ENCODE results near the gene MAS1L.

Gene MAS1L

DNA sequence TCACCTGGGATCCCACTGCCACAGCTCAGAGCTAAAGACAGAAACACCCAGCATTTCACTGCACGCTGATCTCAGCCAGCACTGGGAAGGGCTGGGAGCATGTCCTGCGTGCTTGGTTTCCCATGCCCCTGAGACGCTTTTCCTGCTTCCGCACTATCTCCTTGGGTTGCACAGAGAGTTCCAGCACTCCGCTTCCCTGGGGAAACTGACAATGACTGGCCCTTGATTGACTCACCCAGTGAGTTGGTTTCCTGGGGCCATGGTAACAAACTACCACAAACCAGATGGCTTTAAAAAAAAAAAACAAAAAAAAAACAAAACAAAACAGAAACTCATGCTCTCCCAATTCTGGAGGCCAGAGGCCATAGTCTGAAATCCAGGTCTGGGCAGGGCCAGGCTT, 14.8 kb upstream of the MAS1L start:
- Histone ChIP-seq H3K36me3 (ENCODE audit: low read length) (no peaks in the 10 kb centered on the region), H3K9me3 (ENCODE audit: insufficient read depth, low read length) (no peaks in the 10 kb centered on the region), H3K27me3 (ENCODE audit: low read length) (no peaks in the 10 kb centered on the region), H3F3A (ENCODE audit: insufficient read depth) (no peaks in the 10 kb centered on the region), H2AFZ (ENCODE audit: low read depth, low read length, severe bottlenecking) (no peak overlapping the region), H4K20me1 (ENCODE audit: low read depth, low read length) (no peaks in the 10 kb centered on the region), H3K9me2 (replicated peaks; ENCODE audit: insufficient read depth, low read length) (no peaks in the 10 kb centered on the region), H3K4me3 (ENCODE audit: insufficient read depth, low read length, poor library complexity, severe bottlenecking) (no peak overlapping the region), H3K79me2 (ENCODE audit: insufficient read depth, low read length) (no peaks in the 10 kb centered on the region), H3K27ac (ENCODE audit: low read depth, low read length) (no peak overlapping the region), H3K4me2 (ENCODE audit: low read depth, low read length, poor library complexity, severe bottlenecking) (no peak overlapping the region), H3K9ac (ENCODE audit: low read length) (no peak overlapping the region)
- TF ChIP-seq, protein P1, sequence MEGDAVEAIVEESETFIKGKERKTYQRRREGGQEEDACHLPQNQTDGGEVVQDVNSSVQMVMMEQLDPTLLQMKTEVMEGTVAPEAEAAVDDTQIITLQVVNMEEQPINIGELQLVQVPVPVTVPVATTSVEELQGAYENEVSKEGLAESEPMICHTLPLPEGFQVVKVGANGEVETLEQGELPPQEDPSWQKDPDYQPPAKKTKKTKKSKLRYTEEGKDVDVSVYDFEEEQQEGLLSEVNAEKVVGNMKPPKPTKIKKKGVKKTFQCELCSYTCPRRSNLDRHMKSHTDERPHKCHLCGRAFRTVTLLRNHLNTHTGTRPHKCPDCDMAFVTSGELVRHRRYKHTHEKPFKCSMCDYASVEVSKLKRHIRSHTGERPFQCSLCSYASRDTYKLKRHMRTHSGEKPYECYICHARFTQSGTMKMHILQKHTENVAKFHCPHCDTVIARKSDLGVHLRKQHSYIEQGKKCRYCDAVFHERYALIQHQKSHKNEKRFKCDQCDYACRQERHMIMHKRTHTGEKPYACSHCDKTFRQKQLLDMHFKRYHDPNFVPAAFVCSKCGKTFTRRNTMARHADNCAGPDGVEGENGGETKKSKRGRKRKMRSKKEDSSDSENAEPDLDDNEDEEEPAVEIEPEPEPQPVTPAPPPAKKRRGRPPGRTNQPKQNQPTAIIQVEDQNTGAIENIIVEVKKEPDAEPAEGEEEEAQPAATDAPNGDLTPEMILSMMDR (IDR thresholded peaks at IDR 0.05; ENCODE audit: insufficient read depth, low read length, poor library complexity, severe bottlenecking): no peak
- TF ChIP-seq EZH2phosphoT487 (conservative IDR thresholded peaks at IDR 0.05; ENCODE audit: low read length): no peak

DNA sequence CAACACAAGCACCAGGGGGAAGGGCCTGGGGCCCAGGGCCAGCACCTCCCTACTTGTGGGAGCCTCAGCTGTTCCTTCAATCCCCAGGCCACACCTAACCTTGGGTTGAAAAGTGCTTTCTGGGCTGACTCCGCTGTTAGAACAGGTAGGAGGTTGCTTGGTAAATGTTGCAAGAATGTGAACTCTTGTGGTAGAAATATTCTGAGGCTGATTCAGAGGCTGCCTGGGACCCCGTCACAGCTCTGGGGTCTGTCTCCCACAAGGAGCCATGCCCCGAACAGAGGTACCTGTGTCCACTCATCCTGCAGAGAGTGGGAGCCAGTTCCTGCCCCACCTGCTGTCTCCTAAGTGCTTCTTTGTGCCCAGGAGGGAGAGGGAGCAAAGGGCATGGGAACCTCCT, 14.4 kb upstream of the MAS1L start:
- Histone ChIP-seq H3K4me2 (ENCODE audit: low read depth, low read length, poor library complexity, severe bottlenecking) (no peak overlapping the region), H3K9me3 (ENCODE audit: insufficient read depth, low read length) (no peaks in the 10 kb centered on the region), H3F3A (ENCODE audit: insufficient read depth) (no peaks in the 10 kb centered on the region), H2AFZ (ENCODE audit: low read depth, low read length, severe bottlenecking) (no peak overlapping the region), H3K9ac (ENCODE audit: low read length) (no peak overlapping the region), H3K4me3 (ENCODE audit: insufficient read depth, low read length, poor library complexity, severe bottlenecking) (no peak overlapping the region), H3K9me2 (replicated peaks; ENCODE audit: insufficient read depth, low read length) (no peaks in the 10 kb centered on the region), H3K27ac (ENCODE audit: low read depth, low read length) (no peak overlapping the region), H3K79me2 (ENCODE audit: insufficient read depth, low read length) (no peaks in the 10 kb centered on the region), H3K36me3 (ENCODE audit: low read length) (no peaks in the 10 kb centered on the region), H4K20me1 (ENCODE audit: low read depth, low read length) (no peaks in the 10 kb centered on the region), H3K27me3 (ENCODE audit: low read length) (no peaks in the 10 kb centered on the region)
- TF ChIP-seq EZH2phosphoT487 (conservative IDR thresholded peaks at IDR 0.05; ENCODE audit: low read length): no peak
- TF ChIP-seq, protein P1 (IDR thresholded peaks at IDR 0.05; ENCODE audit: insufficient read depth, low read length, poor library complexity, severe bottlenecking): no peak

DNA sequence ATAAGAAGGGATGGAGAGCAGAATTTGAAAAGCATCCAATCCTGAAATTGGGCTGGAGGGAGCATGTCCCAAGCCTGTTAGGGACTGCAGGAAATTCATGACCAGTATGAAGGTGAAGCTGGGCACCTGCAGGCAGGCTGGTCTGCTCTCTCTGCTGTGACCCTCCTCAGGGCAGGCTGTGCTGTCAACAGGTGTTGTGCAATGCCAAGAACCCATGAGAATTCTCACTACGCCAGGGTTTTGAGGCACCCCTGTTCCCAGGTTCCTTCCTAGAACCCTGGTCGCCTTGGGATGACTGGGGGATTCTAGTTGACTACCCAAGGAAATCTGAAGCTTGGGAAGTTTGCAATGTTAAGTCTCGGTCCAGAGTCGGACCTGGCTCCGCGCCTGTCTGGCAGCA, 13.3 kb upstream of the MAS1L start:
- TF ChIP-seq EZH2phosphoT487 (conservative IDR thresholded peaks at IDR 0.05; ENCODE audit: low read length): no peak
- TF ChIP-seq, protein P1 (IDR thresholded peaks at IDR 0.05; ENCODE audit: insufficient read depth, low read length, poor library complexity, severe bottlenecking): no peak
- Histone ChIP-seq H2AFZ (ENCODE audit: low read depth, low read length, severe bottlenecking) (no peak overlapping the region), H3F3A (ENCODE audit: insufficient read depth) (no peaks in the 10 kb centered on the region), H3K4me2 (ENCODE audit: low read depth, low read length, poor library complexity, severe bottlenecking) (no peak overlapping the region), H3K9me2 (replicated peaks; ENCODE audit: insufficient read depth, low read length) (no peaks in the 10 kb centered on the region), H3K27me3 (ENCODE audit: low read length) (no peaks in the 10 kb centered on the region), H3K4me3 (ENCODE audit: insufficient read depth, low read length, poor library complexity, severe bottlenecking) (no peak overlapping the region), H4K20me1 (ENCODE audit: low read depth, low read length) (no peaks in the 10 kb centered on the region), H3K27ac (ENCODE audit: low read depth, low read length) (no peak overlapping the region), H3K79me2 (ENCODE audit: insufficient read depth, low read length) (no peaks in the 10 kb centered on the region), H3K36me3 (ENCODE audit: low read length) (no peaks in the 10 kb centered on the region), H3K9me3 (ENCODE audit: insufficient read depth, low read length) (no peaks in the 10 kb centered on the region), H3K9ac (ENCODE audit: low read length) (no peak overlapping the region)
